ENCODE data around the gene SLC1A5. TPM values are rescaled to one million over a fixed set of nuclear protein-coding genes. Genes with fewer than 3 reads are reported as not detected.

SLC1A5 gene
- total RNA-seq, 1 experiment from 2014 or later, result 284 TPM

- Histone ChIP-seq H2AFZ (ENCODE audit: low read depth, low read length, poor library complexity, severe bottlenecking) (no peak overlapping the region), H3K79me2 (ENCODE audit: insufficient read depth, low read length) (peaks cover 93% of the 10 kb centered on the region), H3K4me2 (ENCODE audit: low read length) (no peak overlapping the region; the same call in 1 of the 2 replicates), H3K9me2 (ENCODE audit: insufficient read depth) (no peaks in the 10 kb centered on the region), H3K9ac (ENCODE audit: low read length) (no peak overlapping the region), H3K36me3 (ENCODE audit: control insufficient read depth in 1 of 2, insufficient read depth in 2 of 2, low read length in 2 of 2) (peaks cover 35 to 45% of the 10 kb centered on the region in 2 experiments; a peak in 3 of 4 replicates), H3K27ac (ENCODE audit: low read depth, low read length) (peak overlapping the region; percentile 91), H3K4me3 (replicated peaks in 1 of 2; ENCODE audit: low read depth in 1 of 2, low read length in 2 of 2) (peak overlapping the region in 1 of 2 experiments; percentile 96; a peak in 1 of 4 replicates), H3K4me1 (ENCODE audit: control insufficient read depth in 1 of 2, insufficient read depth in 2 of 2, low read length in 2 of 2) (peaks cover 30 to 49% of the 10 kb centered on the region in 2 experiments), H3K27me3 (ENCODE audit: insufficient read depth, low read length) (no peaks in the 10 kb centered on the region), H4K20me1 (ENCODE audit: insufficient read depth) (peaks cover 8% of the 10 kb centered on the region; the same call in 1 of the 2 replicates), H3K9me3 (ENCODE audit: control insufficient read depth in 1 of 2, insufficient read depth in 1 of 2, low read depth in 1 of 2, low read length in 2 of 2) (no peaks in the 10 kb centered on the region)
- POLR2A ChIA-PET, result interaction anchor here (1.0 kb wide), 1 partner anchor 10 kb away, joined by 3 read pairs; no protein-coding TSS in a partner anchor
- RAD21 ChIA-PET (ENCODE audit: low non-redundant PET in 1 of 2, low total read pairs in 2 of 2, uncharacterized antibody in 2 of 2, unreplicated experiment in 2 of 2), result no interaction called here
- CTCF ChIA-PET, result interaction anchor here (2.3 kb wide), 1 partner anchor 17 kb away, joined by 5 read pairs; no protein-coding TSS in a partner anchor
- BruUV-seq (replicated peaks), result no TSS peak
- intact Hi-C loops (cut with micrococcal nuclease), result no loop called here
- no peak for TF ChIP-seq ZFX (IDR thresholded peaks at IDR 0.05)
- no peak for TF ChIP-seq REST (IDR thresholded peaks at IDR 0.05; ENCODE audit: low read depth)
- TF ChIP-seq ZBTB33 (IDR thresholded peaks at IDR 0.05; ENCODE audit: extremely low read depth, insufficient replicate concordance, low read length), result no peak
- no peak for TF ChIP-seq SP1 (IDR thresholded peaks at IDR 0.05; ENCODE audit: low read depth)
- no peak for TF ChIP-seq TCF7L2 (IDR thresholded peaks at IDR 0.05; ENCODE audit: borderline replicate concordance, extremely low read depth, insufficient read depth, insufficient read length)
- TF ChIP-seq EZH2phosphoT487 (IDR thresholded peaks at IDR 0.05; ENCODE audit: borderline replicate concordance), result no peak
- no peak for DNase-seq (ENCODE audit: low read depth, low spot score)
- no peak for ATAC-seq
Measured at GRCh38 chr19:46783670-46784069, 4.7 kb downstream of the SLC1A5 start.

Data from HCT116 (cell line).